HCT116 (cell line): ENCODE measurements around the gene ACP5. TPM values are rescaled to one million over a fixed set of nuclear protein-coding genes. Genes with fewer than 3 reads are reported as not detected.

ENCODE experiments used
- ATAC-seq: fragments of 200-7000 bp; cut with Tn5 transposase; 2 replicates; pipeline ENCODE4 v1.9.1; 2020; ENCODE audit warnings: mild to moderate bottlenecking, moderate library complexity
- BruUV-seq: library from RNA; stranded (reverse); fragments of 400-500 nt; replicated peaks from 2 replicates; lab custom pipeline; 2021; lab: Mats Ljungman, UMichigan
- CTCF ChIA-PET: fragments of 300-600 bp; sonication (Branson Sonifier 250); formaldehyde crosslinking; loops from one replicate; lab custom pipeline; 2021; ENCODE audit warnings: antibody characterized with exemption; lab: Charles Lee
- POLR2A ChIA-PET: fragments of 300-600, 350-600 bp; sonication (Branson Sonifier 250); formaldehyde crosslinking; loops from one replicate; lab custom pipeline; 2021; ENCODE audit warnings: antibody characterized with exemption; lab: Charles Lee
- RAD21 ChIA-PET, 2 experiments: fragments of 300-600 bp; sonication (Branson Sonifier 250); formaldehyde crosslinking; loops; one replicate each; lab custom pipeline; 2023; ENCODE audit warnings: low total read pairs in 2 of 2; ENCODE audit not compliant: uncharacterized antibody in 2 of 2, unreplicated experiment in 2 of 2, low non-redundant PET in 1 of 2; lab: Charles Lee
- DNase-seq: peaks from one replicate; pipeline ENCODE4 v3.0.0-alpha.2; 2010; ENCODE audit warnings: low read depth, low spot score
- H2AFZ ChIP-seq: fragments of 200-600 bp; shearing (Covaris generic), sonication (generic); 2 replicates; pipeline ENCODE4 v1.6.1; 2017; ENCODE audit warnings: low read depth, mixed run types, mixed read lengths, antibody characterized with exemption, low read length; ENCODE audit not compliant: poor library complexity, severe bottlenecking
- H3K27ac ChIP-seq: 2 replicates; pipeline ENCODE4 v1.5.1; 2012; ENCODE audit warnings: low read depth, low read length
- H3K27me3 ChIP-seq: fragments of 200-600 bp; sonication (generic); 2 replicates; pipeline ENCODE4 v1.6.1; 2016; ENCODE audit warnings: mixed run types, low read length, mixed read lengths; ENCODE audit not compliant: insufficient read depth
- H3K36me3 ChIP-seq, 2 experiments: fragments of 200-500 bp in 1 of 2; fragments of 200-600 bp in 1 of 2; sonication (Bioruptor generic) in 1 of 2; sonication (generic) in 1 of 2; 2 replicates each; pipeline versions ENCODE4 v1.5.1 to v1.6.1; 2014 to 2016; ENCODE audit warnings: low read length in 2 of 2, inconsistent platforms in 1 of 2, mixed read lengths in 1 of 2, mixed run types in 1 of 2; ENCODE audit not compliant: insufficient read depth in 2 of 2, control insufficient read depth in 1 of 2
- H3K4me1 ChIP-seq, 2 experiments: fragments of 200-600 bp in 1 of 2; sonication (generic) in 1 of 2; 2 replicates each; pipeline versions ENCODE4 v1.5.1 to v1.6.1; 2012 to 2017; ENCODE audit warnings: low read length in 2 of 2, inconsistent platforms in 1 of 2, mild to moderate bottlenecking in 1 of 2, mixed read lengths in 1 of 2, mixed run types in 1 of 2, moderate library complexity in 1 of 2; ENCODE audit not compliant: insufficient read depth in 2 of 2, control insufficient read depth in 1 of 2
- H3K4me2 ChIP-seq: fragments of 200-600 bp; sonication (generic); 2 replicates; pipeline ENCODE4 v1.6.1; 2017; ENCODE audit warnings: mixed run types, low read length, mixed read lengths
- H3K4me3 ChIP-seq, 2 experiments: fragments of 200-600 bp in 1 of 2; sonication (generic) in 1 of 2; replicated peaks in 1 of 2; 2 replicates each; pipeline ENCODE4 v1.5.1; 2011 to 2016; ENCODE audit warnings: low read length in 2 of 2, control low read depth in 1 of 2, low read depth in 1 of 2, mild to moderate bottlenecking in 1 of 2, mixed read lengths in 1 of 2, mixed run types in 1 of 2
- H3K79me2 ChIP-seq: fragments of 200-600 bp; sonication (generic); 2 replicates; pipeline ENCODE4 v1.6.1; 2017; ENCODE audit warnings: mild to moderate bottlenecking, mixed run types, low read length, moderate library complexity, mixed read lengths; ENCODE audit not compliant: insufficient read depth
- H3K9ac ChIP-seq: fragments of 200-600 bp; sonication (generic); 2 replicates; pipeline ENCODE4 v1.6.1; 2016; ENCODE audit warnings: low read length, mixed read lengths
- H3K9me2 ChIP-seq: fragments of 200-600 bp; sonication (generic), shearing (Covaris generic); 2 replicates; pipeline ENCODE4 v1.6.1; 2017; ENCODE audit warnings: mixed run types, mild to moderate bottlenecking, moderate library complexity; ENCODE audit not compliant: insufficient read depth
- H3K9me3 ChIP-seq, 2 experiments: fragments of 200-500 bp in 1 of 2; fragments of 200-600 bp in 1 of 2; sonication (Bioruptor generic) in 1 of 2; sonication (generic) in 1 of 2; 2 replicates each; pipeline ENCODE4 v1.6.1; 2014 to 2017; ENCODE audit warnings: low read length in 2 of 2, mixed read lengths in 2 of 2, inconsistent platforms in 1 of 2, low read depth in 1 of 2, mild to moderate bottlenecking in 1 of 2, mixed run types in 1 of 2, moderate library complexity in 1 of 2; ENCODE audit not compliant: control insufficient read depth in 1 of 2, insufficient read depth in 1 of 2
- H4K20me1 ChIP-seq: fragments of 200-600 bp; sonication (generic), shearing (Covaris generic); 2 replicates; pipeline ENCODE4 v1.6.1; 2017; ENCODE audit warnings: mixed run types, mild to moderate bottlenecking, moderate library complexity; ENCODE audit not compliant: insufficient read depth
- ATF3 ChIP-seq: IDR thresholded peaks from 2 replicates; pipeline ENCODE4 v1.6.1; 2012
- CBX3 ChIP-seq: IDR thresholded peaks from 2 replicates; pipeline ENCODE4 v1.6.1; 2012; ENCODE audit warnings: low read depth
- CTCF ChIP-seq, 3 experiments: fragments of 200-600 bp in 1 of 3; sonication (generic) in 1 of 3; IDR thresholded peaks in 2 of 3; conservative IDR thresholded peaks in 1 of 3; 2 replicates each; pipeline ENCODE4 v1.5.1; 2012 to 2017; ENCODE audit warnings: low read depth in 2 of 3, low read length in 2 of 3, antibody characterized with exemption in 1 of 3, borderline replicate concordance in 1 of 3, control low read depth in 1 of 3, mild to moderate bottlenecking in 1 of 3, mixed read lengths in 1 of 3, mixed run types in 1 of 3, moderate library complexity in 1 of 3; ENCODE audit not compliant: insufficient read depth in 1 of 3
- EGR1 ChIP-seq: IDR thresholded peaks from 2 replicates; pipeline ENCODE4 v1.6.1; 2012; ENCODE audit warnings: low read depth
- EZH2 ChIP-seq: fragments of 200-600 bp; sonication (generic); IDR thresholded peaks from 2 replicates; pipeline ENCODE4 v1.6.1; 2017; ENCODE audit warnings: antibody characterized with exemption, mixed run types
- EZH2phosphoT487 ChIP-seq: fragments of 200-600 bp; IDR thresholded peaks from 2 replicates; pipeline ENCODE4 v1.6.1; 2018; ENCODE audit warnings: antibody characterized with exemption, borderline replicate concordance
- FOSL1 ChIP-seq: IDR thresholded peaks from 2 replicates; pipeline ENCODE4 v1.6.1; 2012; ENCODE audit warnings: low read depth
- JUND ChIP-seq: IDR thresholded peaks from 2 replicates; pipeline ENCODE4 v1.6.1; 2012
- POLR2A ChIP-seq: IDR thresholded peaks from 2 replicates; pipeline ENCODE4 v1.7.0; 2011; ENCODE audit warnings: borderline replicate concordance; ENCODE audit not compliant: insufficient read depth, insufficient read length; ENCODE audit errors: extremely low read depth
- POLR2AphosphoS5 ChIP-seq: IDR thresholded peaks from 2 replicates; pipeline ENCODE4 v1.6.1; 2011; ENCODE audit warnings: mild to moderate bottlenecking, low read depth, low read length, moderate library complexity
- RAD21 ChIP-seq: IDR thresholded peaks from 2 replicates; pipeline ENCODE4 v1.6.1; 2012; ENCODE audit warnings: low read depth, mild to moderate bottlenecking
- SIN3A ChIP-seq: IDR thresholded peaks from 2 replicates; pipeline ENCODE4 v1.6.1; 2012; ENCODE audit warnings: low read depth
- SRF ChIP-seq: IDR thresholded peaks from 2 replicates; pipeline ENCODE4 v1.6.1; 2012; ENCODE audit warnings: low read depth
- TCF7L2 ChIP-seq: IDR thresholded peaks from 2 replicates; pipeline ENCODE4 v1.7.0; 2011; ENCODE audit warnings: borderline replicate concordance, inconsistent platforms; ENCODE audit not compliant: insufficient read depth, insufficient read length; ENCODE audit errors: extremely low read depth
- YY1 ChIP-seq: IDR thresholded peaks from 2 replicates; pipeline ENCODE4 v1.6.1; 2011; ENCODE audit warnings: low read length, low read depth, moderate library complexity, mild to moderate bottlenecking; ENCODE audit not compliant: insufficient replicate concordance; ENCODE audit errors: extremely low read depth
- ZFX ChIP-seq: fragments of 450-650 bp; IDR thresholded peaks from 2 replicates; pipeline ENCODE4 v1.6.1; 2017
- ZNF274 ChIP-seq: fragments of 200-500 bp; sonication (Bioruptor generic); IDR thresholded peaks from 2 replicates; pipeline ENCODE4 v1.6.1; 2014; ENCODE audit warnings: mild to moderate bottlenecking, low read depth, low read length, inconsistent platforms
- intact Hi-C: fragments of 100-400 bp; cut with micrococcal nuclease; formaldehyde crosslinking; loops from 2 replicates; pipeline ENCODE4 v1.10.0; 2022
- total RNA-seq: library from RNA; stranded (reverse); gene quantifications from one replicate; pipeline ENCODE4 v1.2.1, GENCODE V29; 2021; ENCODE audit not compliant: unreplicated experiment
- TF ChIP-seq, protein P1 (sequence below): IDR thresholded peaks from 2 replicates; pipeline ENCODE4 v1.6.1; 2011; ENCODE audit warnings: mild to moderate bottlenecking, low read length, moderate library complexity; ENCODE audit not compliant: insufficient replicate concordance; ENCODE audit errors: extremely low read depth

The ACP5 gene
- total RNA-seq, 1 experiment from 2014 or later: 1.2 TPM

DNA sequence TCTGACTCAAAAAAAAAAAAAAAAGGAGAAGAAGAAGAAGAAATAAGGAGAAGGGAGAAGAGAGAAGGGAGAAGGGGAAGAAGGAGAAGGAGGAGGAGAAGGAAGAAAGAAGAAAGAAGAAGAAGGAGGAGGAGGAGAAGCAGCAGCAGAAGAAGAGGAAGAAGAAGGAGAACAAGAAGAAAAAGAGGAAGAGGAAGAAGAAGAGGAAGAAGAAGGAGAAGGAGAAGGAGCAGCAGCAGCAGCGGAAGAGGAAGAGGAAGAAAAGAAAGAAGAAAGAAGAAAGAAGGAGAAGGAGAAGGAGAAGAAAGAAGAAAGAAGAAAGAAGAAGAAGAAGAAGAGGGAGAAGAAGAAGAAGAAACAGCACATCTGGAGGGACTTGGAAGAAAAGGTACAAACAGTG lies 42.9 kb downstream of the ACP5 start:
- POLR2A ChIA-PET: no interaction called here

GRCh38 chr19:11530432-11530831 lies 47.0 kb downstream of the ACP5 start:
- peak; percentile 57 for ATAC-seq
- H3K9me2 ChIP-seq: no peaks in the 10 kb centered on the region
- POLR2A ChIA-PET: interaction anchor here (0.7 kb wide), 1 partner anchor 29 kb away, joined by 3 read pairs; the partner anchor contains the start of gene ELOF1
- TF ChIP-seq POLR2AphosphoS5: no peak; the same call in 1 of the 2 replicates
- TF ChIP-seq CBX3: peak; percentile 58; the same call in 1 of the 2 replicates
- no peak for TF ChIP-seq ZNF274
- TF ChIP-seq FOSL1: no peak
- no peak for TF ChIP-seq POLR2A
- TF ChIP-seq, protein P1, sequence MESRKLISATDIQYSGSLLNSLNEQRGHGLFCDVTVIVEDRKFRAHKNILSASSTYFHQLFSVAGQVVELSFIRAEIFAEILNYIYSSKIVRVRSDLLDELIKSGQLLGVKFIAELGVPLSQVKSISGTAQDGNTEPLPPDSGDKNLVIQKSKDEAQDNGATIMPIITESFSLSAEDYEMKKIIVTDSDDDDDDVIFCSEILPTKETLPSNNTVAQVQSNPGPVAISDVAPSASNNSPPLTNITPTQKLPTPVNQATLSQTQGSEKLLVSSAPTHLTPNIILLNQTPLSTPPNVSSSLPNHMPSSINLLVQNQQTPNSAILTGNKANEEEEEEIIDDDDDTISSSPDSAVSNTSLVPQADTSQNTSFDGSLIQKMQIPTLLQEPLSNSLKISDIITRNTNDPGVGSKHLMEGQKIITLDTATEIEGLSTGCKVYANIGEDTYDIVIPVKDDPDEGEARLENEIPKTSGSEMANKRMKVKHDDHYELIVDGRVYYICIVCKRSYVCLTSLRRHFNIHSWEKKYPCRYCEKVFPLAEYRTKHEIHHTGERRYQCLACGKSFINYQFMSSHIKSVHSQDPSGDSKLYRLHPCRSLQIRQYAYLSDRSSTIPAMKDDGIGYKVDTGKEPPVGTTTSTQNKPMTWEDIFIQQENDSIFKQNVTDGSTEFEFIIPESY: no peak
- peak; percentile 40; the same call in 1 of the 2 replicates for TF ChIP-seq EGR1
- TF ChIP-seq JUND: no peak
- TF ChIP-seq ZFX: no peak
- TF ChIP-seq CTCF (IDR thresholded peaks at IDR 0.05 in 2 of 3, conservative IDR thresholded peaks at IDR 0.05 in 1 of 3; ENCODE audit: borderline replicate concordance in 1 of 3, insufficient read depth in 1 of 3, low read depth in 2 of 3, low read length in 2 of 3): peak; percentile 31 to 62 (median 47); a peak in 5 of 6 replicates
- no peak for TF ChIP-seq EZH2phosphoT487
- no peak for TF ChIP-seq EZH2

More for the DNA sequence above, 42.9 kb downstream of the ACP5 start:
- CTCF ChIA-PET: no interaction called here
- H3K9me2 ChIP-seq: no peaks in the 10 kb centered on the region
- no peaks in the 10 kb centered on the region for H3K36me3 ChIP-seq
- peaks cover 26 to 51% of the 10 kb centered on the region in 2 experiments for H3K4me1 ChIP-seq
- intact Hi-C loops: no loop called here
- ATAC-seq (no peak), DNase-seq (no peak)
- BruUV-seq: no TSS peak
- H3K9ac ChIP-seq: no peak overlapping the region
- no peak overlapping the region for H2AFZ ChIP-seq
- H3K4me3 ChIP-seq: no peak overlapping the region
- no peak overlapping the region for H3K4me2 ChIP-seq
- no peaks in the 10 kb centered on the region for H3K27me3 ChIP-seq
- TF ChIP-seq EGR1 (no peak), POLR2AphosphoS5 (no peak), CBX3 (no peak), RAD21 (no peak), TCF7L2 (no peak), ZFX (no peak), SIN3A (no peak), SRF (no peak), YY1 (no peak), FOSL1 (no peak), ATF3 (no peak)
- no peak overlapping the region for H3K27ac ChIP-seq
- H4K20me1 ChIP-seq: no peaks in the 10 kb centered on the region
- no peaks in the 10 kb centered on the region for H3K9me3 ChIP-seq
- H3K79me2 ChIP-seq: no peaks in the 10 kb centered on the region
- RAD21 ChIA-PET: no interaction called here

More at GRCh38 chr19:11530432-11530831, 47.0 kb downstream of the ACP5 start:
- DNase-seq: peak; percentile 96
- Histone ChIP-seq H2AFZ (no peak overlapping the region), H3K4me2 (no peak overlapping the region), H3K79me2 (peaks cover 21% of the 10 kb centered on the region), H3K9me3 (no peaks in the 10 kb centered on the region), H3K27me3 (no peaks in the 10 kb centered on the region), H3K4me1 (peaks cover 26 to 50% of the 10 kb centered on the region in 2 experiments), H3K9ac (no peak overlapping the region), H3K4me3 (no peak overlapping the region), H3K27ac (no peak overlapping the region), H4K20me1 (no peaks in the 10 kb centered on the region), H3K36me3 (no peaks in the 10 kb centered on the region)
- intact Hi-C loops: no loop called here
- BruUV-seq: no TSS peak
- ChIA-PET CTCF (interaction anchor here (0.7 to 1.2 kb wide), 2 partner anchors 28 to 149 kb away, joined by 3 to 6 read pairs; partner anchors contain the start of gene ELOF1), RAD21 (interaction anchor here (0.6 kb wide), 2 partner anchors 20 to 24 kb away, joined by 5 to 6 read pairs; no protein-coding TSS in a partner anchor)
